ENCODE data around the gene RASA1.

- TF ChIP-seq EZH2 (IDR thresholded peaks at IDR 0.05; ENCODE audit: insufficient read depth, poor library complexity, severe bottlenecking) (no peak), EZH2phosphoT487 (IDR thresholded peaks at IDR 0.05; ENCODE audit: insufficient read depth, low read depth) (no peak)
Measured at GRCh38 chr5:87413343-87413645, 145.6 kb downstream of the RASA1 start.
